IPS-18a (cell line): ENCODE results near the gene CACNB1.
"Not testable (repeated sequence)": the region's sequence is repeated elsewhere in the genome, so short reads cannot be mapped to it uniquely, and the experiment has no call there.

ENCODE experiments used
- H3K27ac ChIP-seq: one replicate; pipeline ENCODE4 v1.5.1; 2013; ENCODE audit warnings: low read length
- H3K27me3 ChIP-seq: one replicate; pipeline ENCODE4 v1.6.1; 2013; ENCODE audit warnings: mild to moderate bottlenecking, low read length; ENCODE audit not compliant: control insufficient read depth, insufficient read depth
- H3K36me3 ChIP-seq: one replicate; pipeline ENCODE4 v1.6.1; 2013; ENCODE audit warnings: low read depth, low read length; ENCODE audit not compliant: control insufficient read depth
- H3K4me1 ChIP-seq: one replicate; pipeline ENCODE4 v1.6.1; 2013; ENCODE audit warnings: low read depth, low read length; ENCODE audit not compliant: control insufficient read depth
- H3K4me3 ChIP-seq: one replicate; pipeline ENCODE4 v1.5.1; 2013; ENCODE audit warnings: low read length
- H3K9ac ChIP-seq: one replicate; pipeline ENCODE4 v1.6.1; 2013; ENCODE audit warnings: mild to moderate bottlenecking, low read length, moderate library complexity
- H3K9me3 ChIP-seq: one replicate; pipeline ENCODE4 v1.6.1; 2013; ENCODE audit warnings: low read depth, low read length; ENCODE audit not compliant: control insufficient read depth

The CACNB1 gene

GRCh38 chr17:39169101-39169500, 28.4 kb downstream of the CACNB1 start:
- no peaks in the 10 kb centered on the region for H3K9me3 ChIP-seq
- H3K4me3 ChIP-seq: no peak overlapping the region
- peaks cover 34% of the 10 kb centered on the region for H3K27me3 ChIP-seq
- no peak overlapping the region for H3K9ac ChIP-seq
- no peaks in the 10 kb centered on the region for H3K4me1 ChIP-seq
- no peaks in the 10 kb centered on the region for H3K36me3 ChIP-seq
- H3K27ac ChIP-seq: no peak overlapping the region

- H3K36me3 ChIP-seq, H3K27ac ChIP-seq, H3K4me1 ChIP-seq, H3K9ac ChIP-seq, H3K4me3 ChIP-seq, H3K9me3 ChIP-seq: not testable (repeated sequence)
- peaks cover 34% of the 10 kb centered on the region for H3K27me3 ChIP-seq
Measured at GRCh38 chr17:39168503-39168902, 29.0 kb downstream of the CACNB1 start.

- Histone ChIP-seq H3K27ac (no peak overlapping the region), H3K4me3 (no peak overlapping the region), H3K27me3 (peaks cover 34% of the 10 kb centered on the region), H3K9me3 (no peaks in the 10 kb centered on the region), H3K9ac (no peak overlapping the region), H3K36me3 (no peaks in the 10 kb centered on the region), H3K4me1 (no peaks in the 10 kb centered on the region)
Measured at GRCh38 chr17:39167476-39167875, 30.0 kb downstream of the CACNB1 start.

GRCh38 chr17:39166437-39167335, 30.8 kb downstream of the CACNB1 start:
- Histone ChIP-seq H3K4me1 (no peaks in the 10 kb centered on the region), H3K27ac (no peak overlapping the region), H3K4me3 (no peak overlapping the region), H3K27me3 (peaks cover 34% of the 10 kb centered on the region), H3K36me3 (no peaks in the 10 kb centered on the region), H3K9ac (no peak overlapping the region), H3K9me3 (no peaks in the 10 kb centered on the region)

- Histone ChIP-seq H3K9me3 (no peaks in the 10 kb centered on the region), H3K9ac (peak within 1 kb of the TSS; percentile 18), H3K36me3 (no peaks in the 10 kb centered on the region), H3K4me3 (peak within 1 kb of the TSS; percentile 74), H3K27ac (no peak within 1 kb of the TSS), H3K27me3 (peaks cover 34% of the 10 kb centered on the region), H3K4me1 (no peaks in the 10 kb centered on the region)
Measured at GRCh38 chr17:39165841-39166349, 31.6 kb downstream of the CACNB1 start, which contains the start of gene ARL5C. TSS of gene ARL5C (minus strand) at chr17:39166161. CDS start at chr17:39165760, 401 bp downstream.

GRCh38 chr17:39165178-39165840, 32.2 kb downstream of the CACNB1 start:
- no peaks in the 10 kb centered on the region for H3K9me3 ChIP-seq
- H3K27me3 ChIP-seq: peaks cover 34% of the 10 kb centered on the region
- peak overlapping the region; percentile 74 for H3K4me3 ChIP-seq
- no peak overlapping the region for H3K27ac ChIP-seq
- no peaks in the 10 kb centered on the region for H3K4me1 ChIP-seq
- peak overlapping the region; percentile 18 for H3K9ac ChIP-seq
- no peaks in the 10 kb centered on the region for H3K36me3 ChIP-seq

GRCh38 chr17:39164675-39165143, 32.8 kb downstream of the CACNB1 start:
- Histone ChIP-seq H3K36me3 (no peaks in the 10 kb centered on the region), H3K9ac (peak overlapping the region; percentile 18), H3K27me3 (peaks cover 34% of the 10 kb centered on the region), H3K9me3 (no peaks in the 10 kb centered on the region), H3K4me1 (no peaks in the 10 kb centered on the region), H3K27ac (no peak overlapping the region), H3K4me3 (peak overlapping the region; percentile 74)

- Histone ChIP-seq H3K4me3 (no peak overlapping the region), H3K36me3 (no peaks in the 10 kb centered on the region), H3K4me1 (no peaks in the 10 kb centered on the region), H3K27me3 (peaks cover 22% of the 10 kb centered on the region), H3K9me3 (no peaks in the 10 kb centered on the region), H3K27ac (no peak overlapping the region), H3K9ac (no peak overlapping the region)
Measured at GRCh38 chr17:39161962-39162361, 35.5 kb downstream of the CACNB1 start.

- H3K9ac ChIP-seq: no peak overlapping the region
- H3K4me3 ChIP-seq: no peak overlapping the region
- no peaks in the 10 kb centered on the region for H3K9me3 ChIP-seq
- no peaks in the 10 kb centered on the region for H3K4me1 ChIP-seq
- H3K27me3 ChIP-seq: no peaks in the 10 kb centered on the region
- no peaks in the 10 kb centered on the region for H3K36me3 ChIP-seq
- H3K27ac ChIP-seq: no peak overlapping the region
Measured at GRCh38 chr17:39158623-39159022, 38.8 kb downstream of the CACNB1 start.

GRCh38 chr17:39156491-39156890, 41.0 kb downstream of the CACNB1 start:
- H3K9ac ChIP-seq: no peak overlapping the region
- H3K4me3 ChIP-seq: no peak overlapping the region
- H3K36me3 ChIP-seq: no peaks in the 10 kb centered on the region
- H3K4me1 ChIP-seq: no peaks in the 10 kb centered on the region
- H3K9me3 ChIP-seq: no peaks in the 10 kb centered on the region
- no peak overlapping the region for H3K27ac ChIP-seq
- H3K27me3 ChIP-seq: peaks cover 11% of the 10 kb centered on the region

GRCh38 chr17:39155654-39156053, 41.8 kb downstream of the CACNB1 start:
- H3K4me1 ChIP-seq: no peaks in the 10 kb centered on the region
- no peaks in the 10 kb centered on the region for H3K36me3 ChIP-seq
- H3K4me3 ChIP-seq: no peak overlapping the region

More at GRCh38 chr17:39155654-39156053, 41.8 kb downstream of the CACNB1 start:
- no peaks in the 10 kb centered on the region for H3K9me3 ChIP-seq
- peaks cover 18% of the 10 kb centered on the region for H3K27me3 ChIP-seq
- H3K9ac ChIP-seq: no peak overlapping the region
- no peak overlapping the region for H3K27ac ChIP-seq
